NCI-H187 (cell line): ENCODE data around the gene C6orf47.

Experiments
- DNase-seq, 2 experiments: peaks; one replicate each; lab custom pipeline; 2025; lab: John Stamatoyannopoulos, UW

The C6orf47 gene

DNA sequence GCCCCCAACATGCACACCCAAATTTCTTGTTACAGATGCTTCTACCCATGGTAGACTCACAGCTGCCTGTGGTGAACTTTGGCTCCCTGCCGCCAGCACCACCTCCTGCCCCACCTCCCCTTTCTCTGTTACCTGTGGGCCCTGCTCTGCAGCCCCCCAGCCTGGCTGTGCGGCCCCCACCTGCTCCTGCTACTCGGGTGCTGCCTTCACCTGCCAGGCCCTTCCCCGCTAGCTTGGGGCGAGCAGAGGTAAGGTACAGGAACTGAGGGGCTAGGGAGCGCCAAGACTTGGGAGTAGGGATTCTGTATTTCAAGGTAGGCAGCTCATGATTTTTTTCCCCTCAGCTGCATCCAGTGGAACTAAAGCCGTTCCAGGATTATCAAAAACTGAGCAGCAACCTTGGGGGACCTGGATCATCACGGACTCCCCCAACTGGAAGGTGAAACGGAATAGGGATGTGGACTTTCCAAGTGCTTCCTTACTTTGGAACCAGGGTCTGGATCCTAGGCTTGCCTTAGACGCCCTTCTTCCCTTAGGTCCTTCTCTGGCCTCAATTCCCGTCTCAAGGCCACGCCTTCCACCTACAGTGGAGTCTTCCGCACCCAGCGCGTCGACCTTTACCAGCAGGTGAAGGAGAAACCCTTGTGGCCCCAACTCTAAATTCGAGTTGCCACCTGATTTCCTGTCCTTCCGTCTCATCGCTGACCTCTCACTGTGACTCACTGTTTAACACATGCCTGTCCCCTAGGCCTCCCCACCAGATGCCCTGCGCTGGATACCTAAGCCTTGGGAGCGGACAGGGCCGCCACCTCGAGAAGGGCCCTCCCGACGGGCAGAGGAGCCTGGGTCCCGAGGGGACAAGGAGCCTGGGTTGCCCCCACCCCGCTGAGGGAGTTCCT lies 23.6 kb downstream of the C6orf47 start:
- DNase-seq, result no peak

DNA sequence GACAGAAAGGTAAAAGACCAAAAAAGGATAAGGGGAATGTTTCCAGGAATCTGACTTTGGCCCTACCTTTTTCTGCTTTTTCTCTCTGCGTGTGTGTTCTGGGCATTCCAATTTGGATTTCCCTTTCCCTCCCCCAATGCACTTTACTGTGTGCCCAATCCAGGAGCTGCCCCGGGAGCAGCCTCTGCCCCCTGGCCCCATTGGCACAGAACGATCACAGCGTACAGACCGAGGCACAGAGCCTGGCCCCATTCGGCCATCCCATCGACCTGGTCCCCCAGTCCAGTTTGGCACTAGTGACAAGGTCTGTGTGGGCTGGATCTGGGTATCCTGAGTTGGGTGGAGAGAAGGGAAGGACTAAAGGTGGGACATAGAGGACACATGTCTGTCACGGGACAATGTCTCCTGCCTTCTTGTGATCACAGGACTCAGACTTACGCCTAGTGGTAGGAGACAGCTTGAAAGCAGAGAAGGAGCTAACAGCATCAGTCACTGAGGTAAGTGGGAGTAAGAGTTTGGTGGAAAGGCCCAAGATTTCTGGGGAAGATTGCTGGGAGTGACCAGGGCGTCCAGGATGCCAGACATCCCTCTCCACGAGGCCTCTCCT lies 25.5 kb downstream of the C6orf47 start:
- no peak for DNase-seq

DNA sequence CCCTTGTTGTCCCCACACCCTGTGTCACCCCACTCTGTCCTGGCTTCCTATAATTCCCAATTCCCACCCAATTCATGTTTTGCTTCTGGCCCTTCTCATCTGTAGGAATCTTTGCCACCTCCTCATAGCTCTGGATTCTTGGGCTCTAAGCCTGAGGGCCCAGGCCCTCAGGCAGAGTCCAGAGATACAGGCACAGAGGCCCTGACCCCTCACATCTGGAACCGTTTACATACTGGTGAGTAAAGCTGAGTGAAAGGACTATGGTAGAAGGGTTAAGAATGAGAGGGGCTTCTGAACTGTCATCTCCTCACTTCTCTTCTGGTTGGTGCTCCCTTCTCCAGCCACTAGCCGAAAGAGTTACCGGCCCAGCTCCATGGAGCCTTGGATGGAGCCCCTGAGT lies 26.4 kb downstream of the C6orf47 start:
- no peak for DNase-seq

DNA sequence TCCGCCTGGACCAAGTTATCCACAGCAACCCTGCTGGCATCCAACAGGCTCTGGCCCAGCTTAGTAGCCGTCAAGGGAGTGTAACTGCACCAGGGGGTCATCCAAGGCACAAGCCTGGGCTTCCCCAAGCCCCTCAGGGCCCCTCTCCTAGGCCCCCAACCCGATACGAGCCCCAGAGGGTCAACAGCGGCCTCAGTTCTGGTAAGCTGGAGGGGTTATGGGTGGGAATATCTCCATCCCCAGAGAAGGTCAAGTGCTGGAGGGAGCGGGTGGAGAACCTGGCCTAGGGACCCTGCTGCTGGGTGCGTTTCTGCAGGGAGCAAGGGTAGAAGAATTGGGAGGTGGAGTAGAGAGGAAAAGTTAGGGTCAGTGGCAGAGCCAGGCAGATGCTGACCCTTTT lies 27.1 kb downstream of the C6orf47 start:
- no peak for DNase-seq

DNA sequence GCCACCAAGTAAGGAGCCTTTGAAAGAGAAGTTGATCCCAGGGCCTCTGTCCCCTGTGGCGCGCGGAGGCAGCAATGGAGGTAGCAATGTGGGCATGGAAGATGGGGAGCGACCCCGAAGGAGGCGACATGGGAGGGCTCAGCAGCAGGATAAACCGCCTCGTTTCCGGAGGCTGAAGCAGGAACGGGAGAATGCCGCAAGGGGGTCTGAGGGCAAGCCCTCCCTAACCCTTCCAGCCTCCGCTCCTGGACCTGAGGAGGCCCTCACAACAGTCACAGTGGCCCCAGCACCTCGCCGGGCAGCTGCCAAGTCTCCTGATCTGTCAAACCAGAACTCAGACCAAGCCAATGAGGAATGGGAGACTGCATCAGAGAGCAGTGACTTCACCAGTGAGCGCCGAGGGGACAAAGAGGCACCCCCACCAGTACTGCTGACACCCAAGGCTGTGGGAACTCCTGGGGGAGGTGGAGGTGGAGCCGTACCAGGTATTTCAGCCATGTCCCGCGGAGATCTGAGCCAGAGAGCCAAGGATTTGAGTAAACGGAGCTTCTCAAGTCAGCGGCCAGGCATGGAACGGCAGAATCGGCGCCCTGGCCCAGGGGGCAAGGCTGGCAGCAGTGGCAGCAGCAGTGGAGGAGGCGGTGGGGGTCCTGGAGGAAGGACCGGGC lies 28.2 kb downstream of the C6orf47 start:
- no peak for DNase-seq

DNA sequence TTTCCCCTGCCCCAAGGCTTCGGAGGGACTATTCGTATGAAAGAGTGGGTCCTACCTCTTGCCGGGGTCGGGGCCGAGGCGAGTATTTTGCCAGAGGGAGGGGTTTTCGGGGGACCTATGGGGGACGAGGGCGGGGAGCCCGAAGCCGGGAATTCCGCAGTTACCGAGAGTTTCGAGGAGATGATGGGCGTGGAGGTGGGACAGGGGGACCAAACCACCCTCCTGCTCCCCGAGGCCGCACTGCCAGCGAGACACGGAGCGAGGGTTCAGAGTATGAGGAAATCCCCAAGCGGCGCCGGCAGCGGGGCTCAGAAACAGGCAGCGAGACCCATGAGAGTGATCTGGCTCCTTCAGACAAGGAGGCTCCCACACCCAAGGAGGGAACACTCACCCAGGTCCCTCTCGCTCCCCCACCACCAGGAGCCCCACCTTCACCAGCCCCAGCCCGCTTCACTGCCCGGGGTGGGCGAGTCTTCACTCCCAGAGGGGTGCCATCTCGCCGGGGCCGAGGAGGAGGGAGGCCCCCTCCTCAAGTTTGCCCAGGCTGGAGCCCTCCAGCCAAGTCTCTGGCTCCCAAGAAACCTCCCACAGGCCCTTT lies 28.8 kb downstream of the C6orf47 start:
- DNase-seq, result no peak

DNA sequence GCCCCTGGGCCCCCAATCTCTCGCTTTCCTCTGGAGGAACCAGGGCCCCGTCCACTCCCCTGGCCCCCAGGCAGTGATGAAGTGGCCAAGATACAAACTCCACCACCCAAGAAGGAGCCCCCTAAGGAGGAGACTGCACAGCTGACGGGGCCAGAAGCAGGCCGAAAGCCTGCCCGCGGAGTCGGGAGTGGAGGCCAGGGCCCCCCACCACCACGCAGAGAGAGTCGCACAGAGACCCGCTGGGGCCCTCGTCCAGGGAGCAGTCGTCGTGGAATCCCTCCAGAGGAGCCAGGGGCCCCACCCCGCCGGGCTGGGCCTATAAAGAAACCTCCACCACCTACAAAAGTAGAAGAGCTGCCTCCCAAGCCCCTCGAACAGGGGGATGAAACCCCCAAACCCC lies 29.4 kb downstream of the C6orf47 start:
- DNase-seq, result no peak

DNA sequence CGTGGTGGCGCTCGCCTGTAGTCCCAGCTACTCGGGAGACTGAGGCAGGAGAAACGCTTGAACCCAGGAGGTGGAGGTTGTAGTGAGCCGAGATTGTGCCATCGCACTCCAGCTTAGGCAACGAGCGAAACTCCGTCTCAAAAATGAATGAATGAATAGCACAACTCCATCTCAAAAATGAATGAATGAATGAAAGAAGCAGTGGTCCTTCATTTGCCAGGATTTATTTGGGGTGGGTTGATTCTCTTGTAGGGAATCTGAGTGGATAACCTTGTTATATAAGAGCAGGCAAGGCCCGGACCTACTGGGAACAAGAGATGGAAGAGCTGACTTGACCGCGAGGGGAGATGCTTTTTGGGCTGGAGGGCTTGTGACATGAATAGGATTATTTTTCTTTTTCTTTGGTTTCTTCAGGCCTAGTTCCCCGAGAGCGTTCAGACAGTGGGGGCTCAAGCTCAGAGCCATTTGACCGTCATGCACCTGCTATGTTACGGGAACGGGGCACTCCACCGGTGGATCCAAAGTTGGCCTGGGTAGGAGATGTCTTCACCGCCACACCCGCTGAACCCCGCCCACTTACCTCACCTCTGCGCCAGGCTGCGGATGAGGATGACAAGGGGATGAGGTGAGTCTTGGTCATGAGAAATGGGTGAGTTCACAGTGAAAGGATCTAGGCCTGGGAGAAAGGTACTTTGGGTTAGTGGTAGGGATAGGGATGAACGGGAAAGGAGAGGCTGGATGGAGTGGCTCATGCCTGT lies 30.2 kb downstream of the C6orf47 start:
- DNase-seq, result no peak

DNA sequence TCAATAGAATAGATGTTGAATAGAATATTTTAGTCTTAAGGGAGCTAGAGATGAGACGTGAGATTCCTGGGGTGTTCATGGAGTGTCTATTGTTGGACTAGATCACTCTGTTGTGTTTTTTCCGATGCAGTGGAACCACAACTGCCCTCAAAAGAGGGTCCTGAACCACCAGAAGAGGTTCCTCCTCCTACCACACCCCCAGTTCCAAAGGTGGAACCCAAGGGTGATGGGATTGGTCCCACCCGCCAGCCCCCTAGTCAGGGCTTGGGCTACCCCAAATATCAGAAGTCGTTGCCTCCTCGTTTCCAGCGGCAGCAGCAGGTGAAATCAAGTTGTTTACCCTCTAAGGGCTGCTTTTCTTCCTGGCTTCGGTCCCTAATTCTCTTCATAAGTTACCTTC lies 31.6 kb downstream of the C6orf47 start:
- DNase-seq, result no peak

DNA sequence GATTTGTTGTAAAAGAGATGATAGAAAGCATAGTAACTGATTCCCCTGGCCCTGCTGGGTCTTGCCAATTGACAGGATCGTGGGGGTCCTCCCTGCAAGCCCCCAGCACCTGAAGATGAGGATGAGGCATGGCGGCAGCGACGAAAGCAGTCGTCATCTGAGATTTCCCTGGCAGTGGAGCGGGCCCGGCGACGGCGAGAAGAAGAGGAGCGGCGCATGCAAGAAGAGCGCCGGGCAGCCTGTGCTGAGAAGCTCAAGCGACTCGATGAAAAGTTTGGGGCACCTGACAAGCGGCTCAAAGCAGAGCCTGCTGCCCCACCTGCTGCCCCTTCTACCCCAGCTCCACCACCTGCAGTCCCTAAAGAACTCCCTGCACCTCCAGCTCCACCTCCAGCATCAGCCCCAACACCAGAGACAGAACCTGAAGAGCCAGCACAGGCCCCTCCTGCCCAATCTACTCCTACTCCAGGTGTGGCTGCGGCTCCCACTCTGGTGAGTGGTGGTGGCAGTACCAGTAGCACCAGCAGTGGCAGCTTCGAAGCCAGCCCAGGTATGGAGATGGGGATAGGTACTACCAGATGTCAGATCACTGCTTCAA lies 32.8 kb downstream of the C6orf47 start:
- DNase-seq, result no peak

DNA sequence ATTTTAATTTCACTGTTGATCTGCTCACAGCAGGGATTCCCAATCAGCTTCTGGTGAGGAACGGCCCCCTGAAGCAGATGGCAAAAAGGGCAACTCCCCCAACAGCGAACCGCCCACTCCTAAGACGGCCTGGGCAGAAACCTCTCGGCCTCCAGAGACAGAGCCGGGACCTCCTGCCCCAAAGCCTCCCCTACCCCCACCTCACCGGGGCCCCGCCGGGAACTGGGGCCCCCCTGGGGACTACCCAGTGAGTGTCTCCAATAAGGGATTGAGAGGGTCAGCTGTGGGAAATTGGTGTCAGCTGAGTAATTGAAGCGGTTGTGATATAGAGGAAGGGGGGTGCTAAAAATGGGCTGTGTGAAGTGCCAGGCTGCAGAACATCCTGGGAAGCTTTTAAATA lies 33.6 kb downstream of the C6orf47 start:
- no peak for DNase-seq

DNA sequence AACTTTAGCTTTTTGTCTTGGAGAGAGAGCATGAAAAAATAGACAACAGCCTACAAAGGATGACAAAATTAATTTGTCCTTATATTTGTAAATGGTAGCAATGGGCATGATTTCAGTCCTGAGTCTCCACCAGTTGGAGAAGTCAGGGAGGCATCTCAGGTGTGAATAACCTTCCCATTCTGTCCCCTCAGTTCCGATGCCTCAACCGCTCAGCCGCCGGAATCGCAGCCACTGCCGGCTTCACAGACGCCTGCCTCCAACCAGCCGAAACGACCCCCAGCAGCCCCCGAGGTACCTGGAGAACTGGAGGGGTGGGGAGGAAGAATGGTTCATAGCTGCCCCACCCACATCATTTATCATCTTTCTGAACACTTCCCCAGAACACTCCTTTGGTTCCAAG lies 36.5 kb downstream of the C6orf47 start:
- DNase-seq, result no peak

DNA sequence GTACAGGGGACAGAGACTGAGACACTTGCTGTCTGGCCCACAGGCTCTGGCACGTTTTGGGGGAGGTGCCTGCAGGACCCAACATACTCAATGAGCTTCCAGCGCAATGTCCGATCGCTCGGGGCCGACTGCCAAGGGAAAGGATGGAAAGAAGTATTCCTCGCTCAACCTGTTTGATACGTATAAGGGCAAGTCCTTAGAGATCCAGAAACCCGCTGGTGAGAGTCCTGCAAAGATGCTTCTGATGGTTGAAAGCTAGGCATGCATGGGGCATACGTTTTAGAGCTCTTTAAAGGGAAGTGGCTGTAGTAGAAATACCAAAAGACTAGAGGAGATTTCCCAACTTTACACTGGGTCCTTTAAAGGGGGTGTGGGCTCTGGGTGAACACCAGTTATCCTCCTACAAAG lies 37.9 kb downstream of the C6orf47 start:
- no peak for DNase-seq

DNA sequence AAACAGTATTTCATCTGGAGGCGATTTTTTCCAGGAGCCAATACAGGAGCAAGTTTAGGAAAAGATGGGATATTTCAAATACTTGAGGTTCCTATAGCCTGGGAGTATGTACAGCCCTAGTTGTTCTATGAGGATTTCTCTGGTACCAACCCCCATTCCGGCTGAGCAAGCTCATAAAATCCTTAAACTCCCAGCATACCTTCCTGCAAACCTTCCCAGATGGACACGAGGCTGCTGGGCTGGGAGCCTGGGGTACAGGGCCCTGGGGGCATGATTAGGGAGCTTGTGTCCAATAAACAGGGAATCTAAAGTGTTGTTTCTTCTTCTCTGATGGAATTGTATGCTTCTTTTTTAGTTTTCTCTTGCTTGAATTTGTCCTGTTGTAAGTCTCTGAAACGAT lies 38.6 kb downstream of the C6orf47 start:
- no peak for DNase-seq

DNA sequence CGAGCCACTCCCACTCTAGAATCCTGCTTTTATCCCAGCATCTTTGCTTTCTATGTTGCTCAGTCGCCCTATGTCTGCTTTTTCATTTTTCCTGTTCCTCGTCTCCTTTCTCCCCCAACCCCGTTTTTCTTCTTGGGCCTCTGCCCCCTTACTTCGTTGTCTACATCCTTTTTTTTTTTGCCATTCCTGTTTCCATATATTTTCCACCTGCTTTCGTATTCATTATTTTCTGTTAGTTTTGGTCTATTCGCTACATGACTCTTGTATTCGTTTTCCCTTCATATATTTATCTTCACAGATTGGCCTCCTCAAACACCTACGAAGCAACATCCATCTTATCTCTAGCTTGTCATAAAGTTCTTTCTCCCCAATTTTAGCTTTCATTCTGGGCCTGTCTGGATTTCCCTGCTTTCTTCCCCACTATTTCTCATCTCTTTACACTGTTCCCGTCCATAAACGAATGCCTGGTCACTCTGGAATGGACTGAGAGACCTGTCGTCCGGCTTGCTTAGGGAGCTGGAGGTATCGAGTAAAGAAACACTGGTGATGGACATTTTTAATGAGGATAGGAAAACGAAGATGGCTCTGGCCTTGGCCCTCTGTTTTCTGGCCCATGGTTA lies 39.1 kb downstream of the C6orf47 start:
- DNase-seq, result no peak

DNA sequence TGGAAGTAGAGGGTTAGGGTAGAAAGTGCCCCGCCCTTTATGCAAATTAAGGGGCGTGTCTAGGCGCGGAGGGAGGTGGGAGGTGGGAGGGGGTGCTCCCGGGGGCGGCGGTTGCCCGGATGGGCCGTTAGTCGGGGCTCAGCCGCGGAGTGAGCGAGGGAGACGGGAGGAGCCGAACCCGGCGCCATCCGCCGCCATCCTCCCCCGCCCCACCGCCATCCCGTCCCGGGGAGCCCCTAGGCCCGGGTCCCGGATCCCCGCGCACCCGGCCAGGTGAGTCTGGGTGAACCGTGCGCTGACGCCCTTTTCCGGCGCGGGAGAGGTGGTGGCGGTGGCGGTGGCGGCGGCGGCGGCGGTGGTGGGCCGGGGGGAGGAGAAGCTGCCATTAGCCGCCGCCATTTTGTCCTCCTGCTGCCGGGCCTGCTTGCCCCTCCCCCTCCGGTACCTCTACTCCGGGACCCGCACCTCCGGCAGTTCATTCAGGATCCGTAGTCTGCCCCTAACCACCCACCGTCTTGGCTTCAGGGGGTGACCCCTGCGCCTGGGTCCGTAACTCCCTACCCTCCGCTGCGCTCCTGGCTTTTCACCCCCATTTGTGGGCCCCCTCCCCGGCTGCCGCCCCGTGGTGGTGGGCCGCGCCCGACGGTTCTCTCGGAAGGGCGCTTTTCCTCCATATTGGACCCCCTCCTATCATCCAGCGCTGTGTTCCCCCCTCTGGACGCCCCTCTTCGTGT lies 39.8 kb downstream of the C6orf47 start, which contains the start of gene PRRC2A:
PRRC2A (plus strand) TSS at position 130 of the 734 bp plus-strand sequence. CDS start 2,075 bp downstream, outside the sequence.
- peak; percentile 98 to 99 for DNase-seq

DNA sequence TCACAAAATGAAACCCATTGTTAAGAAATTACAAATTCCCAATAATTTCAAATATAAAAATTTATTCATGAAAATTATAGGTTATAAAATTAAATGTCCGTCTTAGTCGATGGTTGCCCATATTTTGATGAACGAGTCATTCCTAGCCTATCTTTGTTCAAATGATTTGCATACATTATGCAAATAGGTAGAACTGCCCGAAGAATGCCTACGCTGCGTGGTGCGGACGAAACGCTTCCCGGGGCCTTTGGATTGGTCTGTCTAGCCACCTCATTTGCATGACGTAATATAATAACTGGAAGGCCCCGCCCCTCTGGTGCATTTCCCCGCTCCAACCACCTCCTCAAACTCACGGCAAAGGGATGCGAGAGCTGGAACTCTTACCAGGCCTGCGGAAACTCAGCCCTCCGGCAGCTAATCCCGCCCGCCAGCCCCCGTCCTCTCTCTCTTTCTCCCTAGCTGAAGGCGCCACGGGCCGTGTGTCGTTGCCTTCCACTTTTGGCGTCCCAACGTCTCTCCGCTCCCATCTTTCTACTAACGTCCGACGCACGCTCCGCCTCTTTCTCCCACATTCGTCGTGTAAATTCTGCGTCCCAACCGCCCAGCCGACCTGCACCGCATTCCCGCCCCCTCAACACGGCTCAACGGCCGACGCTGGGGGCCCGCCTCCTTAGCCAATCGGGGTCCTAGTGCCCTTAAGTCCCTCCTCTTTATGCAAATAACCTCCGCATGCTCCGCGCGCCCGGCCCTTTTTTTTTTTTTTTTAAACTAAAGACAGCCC lies 40.6 kb downstream of the C6orf47 start:
- DNase-seq, result peak; percentile 98 to 99

DNA sequence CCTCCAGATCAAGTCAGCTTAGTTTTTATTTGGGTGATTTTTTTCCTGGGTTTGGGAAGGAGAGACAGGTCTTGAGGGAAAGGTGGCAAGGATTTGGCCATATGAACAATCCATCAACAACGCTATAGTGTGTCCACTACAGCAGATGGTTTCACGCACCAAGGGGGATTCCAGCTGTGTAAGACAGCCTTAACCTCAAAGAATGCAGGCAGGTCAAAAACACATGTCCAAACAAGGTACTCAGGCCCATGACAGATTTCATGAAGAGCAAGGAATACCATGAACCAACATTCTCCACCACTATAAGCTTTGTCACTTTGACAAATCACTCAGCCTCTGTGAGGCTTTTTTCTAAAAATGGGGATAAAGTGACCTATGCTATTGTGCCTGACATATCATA lies 43.6 kb downstream of the C6orf47 start:
- no peak for DNase-seq

DNA sequence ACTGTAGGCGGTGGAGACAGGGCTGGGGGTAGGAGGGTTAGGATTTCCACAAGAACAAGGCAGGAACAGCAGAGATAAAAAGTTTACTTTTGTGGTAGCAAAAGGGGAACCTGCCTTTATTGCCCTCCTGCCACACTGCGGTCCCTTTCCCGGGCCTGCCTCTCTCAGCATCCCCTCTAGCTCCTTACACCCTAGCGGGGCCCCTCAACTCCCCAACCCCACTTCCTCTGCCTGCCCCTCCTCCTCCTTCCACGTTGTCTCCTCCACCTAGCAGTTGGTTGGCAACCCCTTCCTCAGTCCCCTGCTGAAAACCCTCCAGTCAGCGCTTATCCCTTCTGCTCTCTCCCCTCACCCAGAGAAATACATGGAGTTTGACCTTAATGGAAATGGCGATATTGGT lies 44.8 kb downstream of the C6orf47 start:
- no peak for DNase-seq
